Endometrium (tissue), 2 donors: ENCODE measurements around the gene OPALIN.

ENCODE experiments used
- FAIRE-seq: peaks from 2 replicates; lab custom pipeline; 2012; peaks lifted over from hg19 to GRCh38; lab: Jason Lieb, UNC
- donor health status: control.
- donor health status: control.

OPALIN gene, protein sequence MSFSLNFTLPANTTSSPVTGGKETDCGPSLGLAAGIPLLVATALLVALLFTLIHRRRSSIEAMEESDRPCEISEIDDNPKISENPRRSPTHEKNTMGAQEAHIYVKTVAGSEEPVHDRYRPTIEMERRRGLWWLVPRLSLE

GRCh38 chr10:96358851-96359540 is at the start of gene OPALIN:
TSS of gene OPALIN (minus strand) at chr10:96359002. CDS start at chr10:96358896, 106 bp downstream.
- no peak for FAIRE-seq

GRCh38 chr10:96408201-96408600 is 49.4 kb upstream of the OPALIN start:
- no peak for FAIRE-seq

DNA sequence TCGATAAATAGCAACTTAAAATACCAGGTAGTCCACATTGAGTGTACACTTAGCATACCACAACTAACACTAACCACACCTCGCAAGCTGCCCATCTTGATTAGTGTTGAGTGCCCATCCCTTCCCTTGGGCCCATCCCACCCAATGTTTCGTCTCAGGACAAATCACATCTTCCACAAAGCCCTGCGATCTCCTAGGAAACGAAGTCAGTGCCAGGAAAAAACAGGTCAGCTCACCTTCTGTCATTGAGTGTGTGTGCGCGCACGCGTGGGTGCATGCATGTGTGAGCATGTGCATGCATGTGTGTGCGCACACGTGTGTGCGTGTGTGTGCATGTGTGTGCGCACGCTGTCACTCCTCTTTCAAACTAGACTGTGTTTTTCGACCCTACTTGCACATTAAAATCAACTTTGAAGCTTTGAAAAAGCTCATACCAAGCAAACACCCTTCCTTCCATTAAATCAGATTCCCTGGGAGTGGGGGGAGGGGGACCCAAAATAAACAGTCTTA is 48.8 kb upstream of the OPALIN start:
- FAIRE-seq = no peak

DNA sequence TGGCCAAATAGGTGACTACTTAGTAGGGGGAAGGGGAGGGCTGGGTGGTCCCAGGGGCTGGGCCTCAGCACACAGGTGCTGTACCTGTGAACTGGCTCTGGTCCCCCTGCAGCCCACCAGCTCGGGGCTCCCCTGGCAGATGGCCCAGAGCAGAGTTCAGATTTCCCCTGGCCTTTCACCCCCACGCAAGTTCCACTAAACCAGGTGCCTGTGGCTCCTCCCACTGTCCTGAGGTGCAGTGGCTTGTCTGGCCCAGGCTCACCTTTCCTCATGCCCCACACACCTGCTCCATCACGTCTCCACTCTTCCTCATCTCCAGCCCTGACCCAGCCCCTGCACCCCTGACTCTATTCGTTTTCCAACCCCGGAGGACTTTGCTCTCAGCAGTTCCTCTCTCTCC is 47.3 kb upstream of the OPALIN start:
- FAIRE-seq = no peak

GRCh38 chr10:96402417-96403305 is 43.9 kb upstream of the OPALIN start:
- no peak for FAIRE-seq

- no peak for FAIRE-seq
Measured at GRCh38 chr10:96401036-96401435, 42.2 kb upstream of the OPALIN start.

- no peak for FAIRE-seq
Measured at GRCh38 chr10:96400465-96400864, 41.7 kb upstream of the OPALIN start.

DNA sequence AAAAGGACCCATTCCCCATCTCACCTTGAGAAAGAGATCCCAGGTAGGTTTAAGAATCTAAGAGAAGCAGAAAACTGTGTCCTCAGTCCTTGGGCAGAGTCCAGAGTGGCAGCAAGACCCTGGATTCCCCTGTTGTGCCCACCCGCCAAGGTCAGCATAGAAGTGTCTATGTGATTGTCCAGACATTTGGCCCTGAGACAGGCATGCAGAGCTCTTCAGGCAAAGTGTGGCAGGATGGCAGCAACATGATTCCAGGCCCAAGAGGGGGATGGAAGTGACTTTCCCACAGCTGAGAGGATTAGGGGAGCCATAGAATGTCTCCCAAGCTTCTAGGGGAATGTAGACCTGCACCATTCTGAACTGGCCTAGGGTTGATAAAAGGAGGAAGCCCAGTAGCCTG is 39.1 kb upstream of the OPALIN start:
- FAIRE-seq = no peak

GRCh38 chr10:96395931-96396877 is 37.4 kb upstream of the OPALIN start:
- no peak for FAIRE-seq

DNA sequence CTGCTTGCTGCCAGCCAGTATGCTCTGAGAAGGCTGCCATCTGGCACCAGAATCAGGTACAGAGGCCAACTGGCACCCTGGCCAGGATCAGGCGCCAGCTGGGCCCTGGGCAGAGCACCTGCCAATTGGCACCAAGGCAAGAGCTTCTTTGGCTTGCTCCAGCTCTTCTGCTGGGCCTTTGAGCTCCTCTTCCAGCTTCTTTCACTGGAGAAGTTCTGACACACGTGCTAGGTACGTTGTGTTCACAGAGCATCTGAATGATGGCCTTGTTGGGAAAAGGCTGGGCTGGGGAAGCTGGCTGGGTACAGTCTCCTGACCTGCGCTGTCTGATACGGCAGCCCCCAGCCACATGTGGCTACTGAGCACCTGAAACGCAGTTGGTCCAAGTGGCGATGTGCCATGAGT is 31.7 kb upstream of the OPALIN start:
- no peak for FAIRE-seq

- no peak for FAIRE-seq
Measured at GRCh38 chr10:96389785-96390184, 31.0 kb upstream of the OPALIN start.

- no peak for FAIRE-seq
Measured at GRCh38 chr10:96387601-96388000, 28.8 kb upstream of the OPALIN start.

DNA sequence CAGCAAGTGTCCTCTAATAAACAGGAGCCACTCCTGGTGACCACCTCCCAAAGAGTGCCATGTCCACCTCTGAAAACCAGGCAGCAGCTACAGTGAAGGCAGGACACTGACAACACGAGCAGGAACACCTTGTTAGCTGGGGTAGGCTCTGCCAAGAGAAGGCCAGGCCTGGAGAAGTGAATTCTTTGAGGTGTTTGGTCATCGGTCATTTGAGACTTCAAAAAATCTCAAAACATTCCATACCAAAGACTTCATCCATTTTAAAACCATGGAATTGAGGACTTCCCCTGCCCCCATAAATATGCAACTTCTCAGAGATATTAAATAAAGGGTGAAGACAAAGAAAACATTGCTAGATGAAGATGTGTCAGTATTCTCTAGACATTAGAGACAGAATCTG is 28.4 kb upstream of the OPALIN start:
- no peak for FAIRE-seq

DNA sequence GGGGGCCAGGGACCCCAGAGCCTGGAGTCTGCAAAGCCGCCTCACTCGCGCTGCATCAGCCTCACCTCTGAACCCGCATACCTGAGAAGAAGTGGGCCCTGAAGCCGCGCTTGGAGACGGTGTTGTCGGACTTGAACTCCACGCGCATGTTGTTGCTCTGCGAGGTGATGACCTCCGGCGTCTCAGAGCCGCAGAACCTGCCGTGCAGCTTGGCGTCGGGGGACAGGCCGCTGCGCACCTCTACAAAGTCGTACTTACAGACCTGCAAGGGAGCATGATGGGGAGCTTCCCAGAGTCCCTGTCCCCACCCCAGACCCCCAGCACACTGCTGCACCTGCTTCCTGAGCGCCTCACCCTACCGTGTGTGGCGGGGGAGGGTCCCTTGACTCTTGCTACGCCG is 25.7 kb upstream of the OPALIN start:
- FAIRE-seq = no peak

DNA sequence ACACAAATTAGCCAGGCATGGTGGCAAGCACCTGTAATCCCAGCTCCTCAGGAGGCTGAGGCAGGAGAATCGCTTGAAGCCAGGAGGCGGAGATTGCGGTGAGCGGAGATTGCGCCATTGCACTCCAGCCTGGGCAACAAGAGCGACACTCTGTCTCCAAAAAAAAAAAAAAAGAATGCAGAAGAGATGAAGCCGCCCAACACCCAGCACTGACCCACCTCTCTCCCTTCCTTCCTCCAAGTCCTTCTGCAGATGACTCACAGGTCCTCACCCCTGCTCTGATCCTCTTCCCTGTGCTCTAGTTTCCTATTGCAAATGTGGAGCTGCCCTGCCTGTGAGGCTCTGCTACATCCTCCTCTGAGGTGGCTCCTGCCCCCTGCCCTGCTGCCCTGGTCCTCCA is 22.0 kb upstream of the OPALIN start:
- FAIRE-seq = no peak

GRCh38 chr10:96379758-96380157 is 21.0 kb upstream of the OPALIN start:
- no peak for FAIRE-seq

DNA sequence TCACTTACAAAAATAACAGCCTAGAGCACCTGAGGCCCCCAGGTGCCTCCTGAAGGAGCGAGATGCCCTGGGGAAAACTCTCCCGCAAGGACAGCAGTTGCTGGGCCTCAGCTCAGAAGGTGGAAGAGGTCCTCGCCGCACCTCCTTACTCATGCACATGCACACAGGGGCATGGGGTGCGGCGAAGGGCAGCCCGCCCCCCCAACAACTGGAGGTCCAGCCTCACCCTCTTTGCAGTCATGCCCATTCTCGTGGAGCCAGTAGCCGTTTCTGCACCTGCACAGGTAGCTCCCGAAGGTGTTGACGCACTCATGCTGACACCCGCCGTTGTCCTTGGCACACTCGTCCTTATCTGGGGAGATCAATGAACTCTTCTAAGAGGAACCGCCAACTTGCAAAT is 19.9 kb upstream of the OPALIN start:
- no peak for FAIRE-seq

DNA sequence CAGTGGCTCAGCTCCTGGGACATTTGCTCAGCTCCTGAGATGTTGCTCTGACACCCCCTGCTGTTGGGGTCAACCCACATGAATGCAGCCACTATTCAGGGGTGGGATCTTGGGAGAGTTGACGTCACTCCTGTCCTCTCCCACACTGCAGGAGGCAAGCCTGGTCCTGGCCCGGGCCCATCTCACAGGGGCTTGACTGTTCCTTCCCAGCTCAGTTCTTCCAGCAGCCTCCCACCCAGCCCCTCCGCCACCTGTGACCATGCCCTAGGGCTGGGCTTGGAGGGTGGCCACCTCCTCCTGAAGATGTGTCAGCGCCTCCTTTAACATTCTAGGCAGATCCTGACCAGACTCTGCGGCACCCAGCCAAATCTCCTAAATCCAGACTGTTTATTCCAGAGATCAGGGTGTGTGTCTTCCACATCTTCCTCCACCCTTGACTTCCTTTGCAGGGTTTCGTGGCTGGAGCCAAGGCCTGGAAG is 19.1 kb upstream of the OPALIN start:
- peak; percentile 68 for FAIRE-seq

- FAIRE-seq = no peak
Measured at GRCh38 chr10:96376483-96376882, 17.7 kb upstream of the OPALIN start.

GRCh38 chr10:96374985-96375830 is 16.4 kb upstream of the OPALIN start:
- FAIRE-seq = peak; percentile 82

- no peak for FAIRE-seq
Measured at GRCh38 chr10:96374639-96374984, 15.8 kb upstream of the OPALIN start.
